ENCODE results near the gene NEMP2. TPM values are rescaled to one million over a fixed set of nuclear protein-coding genes. Genes with fewer than 3 reads are reported as not detected.

Gene NEMP2
- total and polyA plus RNA-seq, 2 experiments from 2014 or later, result 3.2 to 9.9 TPM

- Histone ChIP-seq H4K20me1 (ENCODE audit: insufficient read depth, poor library complexity, severe bottlenecking) (no peaks in the 10 kb centered on the region), H3K9me2 (replicated peaks; ENCODE audit: insufficient read depth) (no peaks in the 10 kb centered on the region), H3K79me2 (no peaks in the 10 kb centered on the region), H3K4me3 (no peak overlapping the region), H3K27me3 (no peaks in the 10 kb centered on the region), H3K36me3 (replicated peaks; ENCODE audit: insufficient read depth, low read depth) (no peaks in the 10 kb centered on the region), H2AFZ (no peak overlapping the region), H3K4me1 (ENCODE audit: insufficient read depth) (no peaks in the 10 kb centered on the region), H3K9me3 (ENCODE audit: low read depth) (no peaks in the 10 kb centered on the region), H3K27ac (no peak overlapping the region), H3K4me2 (no peak overlapping the region)
- WGBS (ENCODE audit: low lambda C conversion rate, missing lambda C conversion rate), result 66% methylated on average over 2 of the region's 2 CpGs
- DNase-seq (ENCODE audit: low spot score), result no peak
- TF ChIP-seq CTCF (IDR thresholded peaks at IDR 0.05; ENCODE audit: poor library complexity), result no peak
- TF ChIP-seq EZH2 (IDR thresholded peaks at IDR 0.05; ENCODE audit: borderline replicate concordance), result no peak
- TF ChIP-seq EZH2phosphoT487 (IDR thresholded peaks at IDR 0.05; ENCODE audit: low read depth, severe bottlenecking, unreplicated experiment), result no peak
These were observed 27.9 kb downstream of the NEMP2 start for GRCh38 chr2:190506666-190507065.

DNA sequence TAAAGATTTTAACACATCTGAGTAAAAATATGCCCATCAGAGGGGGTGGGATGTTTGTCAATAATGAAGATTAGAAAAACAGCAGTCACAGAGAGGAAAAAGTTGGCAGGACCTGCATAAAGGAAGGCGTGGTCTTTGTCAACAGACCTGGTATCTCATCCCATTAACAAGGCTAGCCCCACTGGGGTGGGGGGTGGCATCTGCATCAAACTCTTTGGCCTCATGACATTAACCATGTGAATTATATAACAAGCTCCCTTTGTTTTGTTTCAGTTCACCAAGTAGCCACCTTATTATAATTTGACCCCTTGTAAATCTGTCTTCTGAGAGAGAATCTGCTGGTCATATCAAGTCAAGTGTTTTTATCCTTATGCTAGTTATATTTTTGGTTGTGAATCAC, 28.8 kb downstream of the NEMP2 start:
- H3K4me2 ChIP-seq, result no peak overlapping the region
- no peak overlapping the region for H3K27ac ChIP-seq
- no peaks in the 10 kb centered on the region for H3K9me2 ChIP-seq (replicated peaks; ENCODE audit: insufficient read depth)
- H4K20me1 ChIP-seq (ENCODE audit: insufficient read depth, poor library complexity, severe bottlenecking), result no peaks in the 10 kb centered on the region
- H3K27me3 ChIP-seq, result no peaks in the 10 kb centered on the region
- H3K79me2 ChIP-seq, result no peaks in the 10 kb centered on the region
- no peak overlapping the region for H3K4me3 ChIP-seq
- H3K4me1 ChIP-seq (ENCODE audit: insufficient read depth), result no peaks in the 10 kb centered on the region
- DNase-seq (ENCODE audit: low spot score), result no peak
- TF ChIP-seq EZH2 (IDR thresholded peaks at IDR 0.05; ENCODE audit: borderline replicate concordance) (no peak), CTCF (IDR thresholded peaks at IDR 0.05; ENCODE audit: poor library complexity) (no peak), EZH2phosphoT487 (IDR thresholded peaks at IDR 0.05; ENCODE audit: low read depth, severe bottlenecking, unreplicated experiment) (no peak)
- no peaks in the 10 kb centered on the region for H3K9me3 ChIP-seq (ENCODE audit: low read depth)
- no peaks in the 10 kb centered on the region for H3K36me3 ChIP-seq (replicated peaks; ENCODE audit: insufficient read depth, low read depth)
- WGBS (ENCODE audit: low lambda C conversion rate, missing lambda C conversion rate), result 96% methylated on average over 1 of the region's 1 CpG
- H2AFZ ChIP-seq, result no peak overlapping the region

- no peak overlapping the region for H3K27ac ChIP-seq
- H3K27me3 ChIP-seq, result no peaks in the 10 kb centered on the region
- H3K36me3 ChIP-seq (replicated peaks; ENCODE audit: insufficient read depth, low read depth), result no peaks in the 10 kb centered on the region
- no peak for DNase-seq (ENCODE audit: low spot score)
- H3K4me3 ChIP-seq, result no peak overlapping the region
- TF ChIP-seq EZH2phosphoT487 (IDR thresholded peaks at IDR 0.05; ENCODE audit: low read depth, severe bottlenecking, unreplicated experiment) (no peak), CTCF (IDR thresholded peaks at IDR 0.05; ENCODE audit: poor library complexity) (no peak), EZH2 (IDR thresholded peaks at IDR 0.05; ENCODE audit: borderline replicate concordance) (no peak)
- no peak overlapping the region for H3K4me2 ChIP-seq
- no peaks in the 10 kb centered on the region for H3K4me1 ChIP-seq (ENCODE audit: insufficient read depth)
- H2AFZ ChIP-seq, result no peak overlapping the region
- H3K79me2 ChIP-seq, result no peaks in the 10 kb centered on the region
- no peaks in the 10 kb centered on the region for H3K9me3 ChIP-seq (ENCODE audit: low read depth)
- no peaks in the 10 kb centered on the region for H4K20me1 ChIP-seq (ENCODE audit: insufficient read depth, poor library complexity, severe bottlenecking)
- 94% methylated on average over 3 of the region's 3 CpGs for WGBS (ENCODE audit: low lambda C conversion rate, missing lambda C conversion rate)
- H3K9me2 ChIP-seq (replicated peaks; ENCODE audit: insufficient read depth), result no peaks in the 10 kb centered on the region
These were observed 29.6 kb downstream of the NEMP2 start for GRCh38 chr2:190504912-190505311.

GRCh38 chr2:190503088-190503487, 31.4 kb downstream of the NEMP2 start:
- H2AFZ ChIP-seq, result no peak overlapping the region
- H3K4me2 ChIP-seq, result no peak overlapping the region
- H3K79me2 ChIP-seq, result no peaks in the 10 kb centered on the region
- H4K20me1 ChIP-seq (ENCODE audit: insufficient read depth, poor library complexity, severe bottlenecking), result no peaks in the 10 kb centered on the region
- no peak for DNase-seq (ENCODE audit: low spot score)
- no peaks in the 10 kb centered on the region for H3K36me3 ChIP-seq (replicated peaks; ENCODE audit: insufficient read depth, low read depth)
- H3K4me3 ChIP-seq, result no peak overlapping the region
- no peaks in the 10 kb centered on the region for H3K9me2 ChIP-seq (replicated peaks; ENCODE audit: insufficient read depth)
- no peaks in the 10 kb centered on the region for H3K4me1 ChIP-seq (ENCODE audit: insufficient read depth)
- WGBS (ENCODE audit: low lambda C conversion rate, missing lambda C conversion rate), result 84% methylated on average over 3 of the region's 3 CpGs
- H3K27me3 ChIP-seq, result no peaks in the 10 kb centered on the region
- TF ChIP-seq CTCF (IDR thresholded peaks at IDR 0.05; ENCODE audit: poor library complexity) (no peak), EZH2 (IDR thresholded peaks at IDR 0.05; ENCODE audit: borderline replicate concordance) (no peak), EZH2phosphoT487 (IDR thresholded peaks at IDR 0.05; ENCODE audit: low read depth, severe bottlenecking, unreplicated experiment) (no peak)
- H3K9me3 ChIP-seq (ENCODE audit: low read depth), result no peaks in the 10 kb centered on the region
- H3K27ac ChIP-seq, result no peak overlapping the region
